DMS114 treated with DMSO at 0.1 percent for 48 hours (cell line): ENCODE results near the gene AQP3.
A peak's percentile ranks its signal among the peaks of the same experiment; 100 is the strongest.
"Not testable (repeated sequence)": the region's sequence is repeated elsewhere in the genome, so short reads cannot be mapped to it uniquely, and the experiment has no call there.

ENCODE experiments used
- DNase-seq: peaks from one replicate; lab custom pipeline; 2025; ENCODE audit not compliant: unreplicated experiment; lab: John Stamatoyannopoulos, UW

AQP3 gene

DNA sequence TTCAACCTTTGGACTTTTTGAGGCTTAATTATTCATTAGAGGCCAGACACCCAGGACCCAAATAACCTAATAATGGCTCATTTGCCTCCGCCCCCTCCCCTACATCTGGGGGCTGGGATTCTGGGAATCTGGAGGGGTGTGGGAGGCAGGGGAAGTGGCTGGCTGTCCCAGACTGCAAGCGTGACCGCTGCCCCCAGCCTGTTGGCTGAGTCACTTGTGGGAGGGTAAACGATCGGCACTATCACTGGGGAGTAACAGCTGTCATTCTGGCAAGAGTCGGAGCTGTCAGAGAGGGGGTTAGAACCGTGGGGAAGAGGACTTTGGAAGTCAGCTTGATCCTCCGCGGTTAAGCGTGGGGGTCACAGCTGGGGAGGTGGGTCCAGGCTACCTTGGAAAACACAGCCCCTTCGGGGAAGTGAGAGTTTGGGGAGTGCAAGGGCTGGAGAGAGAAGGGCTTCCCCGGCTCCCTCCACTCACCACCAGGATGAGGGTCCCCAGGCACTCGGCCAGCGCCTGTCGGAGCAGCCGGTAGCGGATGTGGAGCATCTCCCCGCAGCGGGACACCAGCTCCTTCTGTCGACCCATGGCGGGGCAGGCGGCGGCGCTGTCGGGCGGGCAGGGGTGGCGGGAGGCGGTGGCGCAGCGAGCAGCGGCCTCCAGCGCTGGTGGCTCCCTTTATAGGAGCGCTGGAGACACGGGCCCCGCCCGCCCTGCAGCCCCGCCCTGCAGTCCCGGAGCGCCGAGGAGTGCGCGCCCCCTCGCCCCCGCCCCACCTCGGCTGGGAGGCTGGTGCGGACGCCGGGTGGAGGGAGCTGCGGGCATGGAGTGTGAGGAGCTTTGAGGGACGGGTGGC is at the start of gene AQP3:
AQP3 (minus strand) TSS at position 648 of the 853 bp plus-strand sequence; CDS start at position 585, 63 bp downstream.
- peak; percentile 6 for DNase-seq

DNA sequence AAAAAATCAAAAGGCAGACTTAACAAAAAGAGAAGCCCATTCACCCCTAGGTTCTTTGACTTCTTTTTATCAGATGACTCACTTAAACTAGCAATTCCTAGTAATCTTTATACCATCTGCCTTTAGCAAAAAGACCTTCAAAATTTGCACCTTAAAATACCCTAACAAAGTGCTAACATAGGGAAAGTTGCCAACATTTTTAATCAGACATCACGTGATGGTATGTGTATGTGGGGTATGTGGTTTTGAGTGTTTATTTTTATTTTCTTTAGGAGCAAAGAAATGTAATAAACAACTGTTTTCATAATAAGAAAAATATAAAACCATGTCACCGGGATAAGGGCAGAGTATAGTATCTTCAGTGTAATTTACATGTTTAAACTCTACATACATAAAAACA is 46.4 kb upstream of the AQP3 start:
- not testable (repeated sequence) for DNase-seq

DNA sequence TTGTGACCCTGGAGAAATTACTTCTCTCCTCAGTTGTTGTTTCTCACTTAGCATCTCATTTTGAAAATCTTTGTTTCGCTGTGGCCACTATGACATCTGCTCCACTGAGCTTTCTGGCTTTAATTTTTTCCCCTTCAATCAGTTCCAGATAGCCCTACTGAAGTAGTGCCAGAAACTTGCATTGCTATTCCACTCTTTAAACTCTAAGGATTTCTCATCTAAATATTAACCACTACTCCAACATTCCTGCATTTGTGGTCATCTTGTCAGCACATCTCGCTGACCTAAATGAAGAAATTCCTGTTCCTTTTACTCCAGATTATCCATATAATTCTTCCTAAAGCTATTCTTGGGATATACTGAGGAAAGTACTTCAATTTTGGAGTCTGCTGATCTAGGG is 41.7 kb upstream of the AQP3 start:
- no peak for DNase-seq

DNA sequence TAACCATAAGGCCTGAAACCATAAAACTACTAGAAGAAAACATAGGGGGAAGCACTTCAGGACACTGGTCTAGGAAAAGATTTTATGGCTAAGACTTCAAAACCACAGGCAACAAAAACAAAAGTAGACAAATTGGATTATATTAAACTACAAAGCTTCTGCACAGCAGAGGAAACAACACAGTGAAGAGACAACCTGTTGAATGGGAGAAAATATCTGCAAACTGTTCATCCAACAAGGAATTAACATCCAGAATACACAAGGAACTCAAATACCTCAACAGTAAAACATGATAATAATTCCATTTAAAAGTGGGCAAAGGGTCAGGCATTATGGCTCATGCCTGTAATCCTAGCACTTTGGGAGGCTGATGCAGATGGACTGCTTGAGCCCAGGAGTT is 37.9 kb upstream of the AQP3 start:
- DNase-seq = not testable (repeated sequence)

DNA sequence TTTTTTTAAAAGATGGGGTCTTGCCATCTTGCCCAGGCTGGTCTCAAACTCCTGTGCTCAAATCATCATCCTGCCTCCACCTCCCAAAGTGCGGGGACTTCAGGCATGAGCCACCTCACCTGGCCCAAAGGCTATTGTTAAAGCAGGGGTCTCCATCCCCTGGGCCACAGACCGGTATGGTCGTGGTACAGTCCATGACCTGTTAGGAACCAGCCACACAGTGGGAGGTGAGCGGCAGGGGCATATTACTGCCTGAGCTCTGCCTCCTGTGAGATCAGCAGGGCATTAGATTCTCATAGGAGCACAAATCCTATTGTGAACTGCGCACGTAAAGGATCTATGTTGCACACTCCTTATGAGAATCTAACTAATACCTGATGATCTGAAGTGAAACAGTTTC is 33.6 kb upstream of the AQP3 start:
- DNase-seq = no peak

DNA sequence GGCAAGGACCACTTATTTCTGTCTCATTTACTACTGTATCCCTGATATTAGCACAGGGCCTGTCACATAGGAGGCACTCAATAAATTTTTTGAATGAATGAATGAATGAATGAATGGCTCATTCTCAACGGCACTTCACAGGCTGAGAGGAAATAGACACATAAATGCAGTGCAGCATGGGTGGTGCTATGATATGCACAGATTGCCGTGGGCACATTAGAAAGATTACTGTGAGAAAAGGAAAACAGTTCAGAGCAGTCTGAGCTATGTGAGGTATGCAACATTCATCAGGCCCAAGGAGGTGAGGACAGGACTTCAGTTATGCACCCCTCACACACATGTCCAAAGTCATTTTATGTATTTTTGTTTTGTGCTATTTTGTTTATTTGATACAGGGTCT is 32.7 kb upstream of the AQP3 start:
- no peak for DNase-seq

DNA sequence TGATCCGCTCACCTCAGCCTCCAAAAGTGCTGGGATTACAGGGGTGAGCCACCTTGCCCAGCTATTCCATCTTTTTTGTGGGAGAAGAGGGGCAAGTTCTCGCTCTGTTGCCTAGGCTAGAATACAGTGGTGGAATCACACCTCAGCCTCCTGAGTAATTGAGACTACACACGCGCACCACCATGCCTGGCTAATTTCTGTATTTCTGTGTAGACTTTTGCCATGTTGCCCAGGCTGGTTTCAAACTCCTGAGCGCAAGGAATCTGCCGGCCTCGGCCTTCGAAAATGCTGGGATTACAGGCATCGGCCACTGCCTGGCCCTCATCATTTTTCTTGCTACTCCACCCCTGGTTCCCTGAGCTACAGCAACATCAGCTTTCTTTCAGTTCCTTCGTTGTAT is 29.1 kb upstream of the AQP3 start:
- DNase-seq = no peak

DNA sequence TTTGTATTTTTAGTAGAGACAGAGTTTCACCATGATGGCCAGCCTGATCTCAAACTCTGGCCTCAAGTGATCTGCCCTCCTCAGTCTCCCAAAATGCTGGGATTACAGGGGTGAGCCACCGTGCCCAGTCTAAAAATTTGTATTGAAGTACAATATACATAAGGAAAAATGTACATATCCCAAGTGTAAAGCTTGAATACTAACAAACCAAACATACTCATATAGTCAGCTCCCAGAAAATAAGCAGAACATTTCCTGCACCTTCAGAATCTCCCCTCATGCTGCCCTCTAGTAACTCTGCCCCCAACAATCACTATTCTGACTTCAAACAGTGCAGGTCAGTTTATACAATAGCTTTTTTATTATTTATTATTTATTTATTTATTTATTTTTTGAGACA is 28.0 kb upstream of the AQP3 start:
- DNase-seq = no peak

DNA sequence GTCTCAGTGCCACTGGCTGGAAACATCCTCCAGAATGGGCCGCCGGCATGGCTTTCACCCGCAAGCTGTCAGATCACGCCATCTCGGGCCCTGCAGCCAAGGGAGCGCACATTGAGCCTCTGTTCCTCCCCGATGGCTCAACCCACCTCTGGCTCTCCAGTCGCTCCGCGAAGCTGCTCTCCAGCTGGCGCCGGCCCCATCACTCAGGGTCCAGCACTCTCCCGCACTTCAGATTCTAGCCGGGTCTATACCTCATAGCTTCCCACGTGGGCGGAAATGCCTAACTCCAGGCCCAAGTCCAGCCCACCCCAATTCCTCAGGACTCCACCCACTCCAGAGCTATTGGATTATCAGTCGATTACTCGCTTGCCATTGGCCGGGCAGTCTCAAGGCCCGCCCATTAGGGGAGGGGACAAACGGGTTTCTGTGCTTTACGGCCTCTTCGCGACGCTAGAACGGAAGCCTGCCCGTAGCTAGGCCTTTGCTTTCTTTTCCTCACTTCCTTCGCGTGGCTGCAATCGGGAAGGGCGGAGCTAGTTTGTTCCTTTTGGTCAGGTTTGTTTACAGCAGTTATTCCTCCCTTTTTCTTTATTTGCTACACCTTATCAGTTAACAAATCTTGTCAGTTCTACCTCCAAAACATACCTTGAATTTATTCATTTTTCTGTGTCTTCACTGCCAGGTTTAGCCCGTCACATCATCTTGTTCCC is 26.4 kb upstream of the AQP3 start, which contains the start of gene NOL6:
NOL6 (minus strand) TSS at position 282 of the 710 bp plus-strand sequence; CDS start at position 200, 82 bp downstream.
- peak; percentile 96 for DNase-seq

DNA sequence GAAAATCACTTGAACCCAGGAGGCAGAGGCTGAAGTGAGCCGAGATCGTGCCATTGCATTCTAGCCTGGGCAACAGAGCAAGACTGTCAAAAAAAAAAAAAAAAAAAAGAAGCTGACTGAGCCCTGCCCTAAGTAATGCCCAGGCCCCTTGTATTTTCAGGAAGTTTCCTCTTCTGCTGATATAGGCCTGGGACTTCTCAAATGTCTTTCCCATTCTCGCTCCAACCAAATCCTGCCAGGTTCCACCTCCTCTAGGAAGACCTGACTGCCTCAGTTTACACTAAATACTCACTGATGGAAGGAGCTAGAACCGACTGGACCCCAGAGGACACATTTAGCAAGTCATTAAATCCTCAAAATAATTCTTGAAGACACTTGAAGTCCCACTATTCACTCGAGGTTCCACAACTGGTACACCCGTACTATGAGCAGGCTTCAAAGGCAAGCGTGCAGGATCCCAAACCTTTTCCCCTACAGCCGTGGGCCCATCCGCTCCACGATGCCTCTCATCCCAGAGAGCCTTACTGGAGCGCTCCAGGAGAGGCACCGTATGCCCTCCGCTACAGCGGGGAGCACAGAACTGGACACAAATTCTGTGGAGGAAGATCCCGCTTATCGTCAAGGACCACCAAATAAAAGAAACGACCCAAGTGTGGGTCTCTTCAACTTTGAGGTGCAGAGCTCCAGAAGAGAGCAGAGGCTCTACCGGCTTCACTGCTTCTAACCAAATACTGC is 25.7 kb upstream of the AQP3 start:
- DNase-seq = no peak

DNA sequence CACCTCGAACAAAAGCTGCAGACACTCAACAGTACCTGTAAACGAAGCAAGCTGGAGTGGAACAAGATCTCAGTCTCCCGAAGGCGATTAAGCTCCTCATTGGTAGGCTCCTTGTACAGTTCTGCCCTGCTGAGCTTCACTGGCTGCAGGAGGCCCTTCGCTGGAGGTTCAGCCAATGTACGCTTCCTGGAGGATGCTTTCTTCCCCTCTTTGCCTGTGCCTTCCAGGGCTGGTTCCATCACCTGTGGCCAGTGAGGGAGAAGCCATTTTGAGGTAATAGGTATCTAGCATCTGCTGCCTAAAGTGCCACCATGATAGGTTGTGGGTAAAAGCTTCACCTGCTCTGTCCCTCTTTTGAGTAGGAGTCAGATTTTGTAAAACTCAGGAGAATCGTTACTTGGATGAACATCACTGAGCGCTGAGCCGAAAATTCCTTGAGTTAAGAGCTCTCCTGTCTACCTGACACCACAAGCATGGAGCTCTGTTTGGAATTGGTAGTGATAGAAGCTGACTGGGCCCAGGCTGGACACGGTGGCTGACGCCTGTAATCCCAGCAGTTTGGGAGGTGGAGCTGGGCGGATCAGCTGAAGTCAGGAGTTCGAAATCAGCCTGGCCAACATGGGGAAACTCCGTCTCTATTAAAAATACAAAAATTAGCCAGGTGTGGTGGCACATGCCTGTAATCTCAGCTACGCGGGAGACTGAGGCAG is 24.9 kb upstream of the AQP3 start:
- no peak for DNase-seq

DNA sequence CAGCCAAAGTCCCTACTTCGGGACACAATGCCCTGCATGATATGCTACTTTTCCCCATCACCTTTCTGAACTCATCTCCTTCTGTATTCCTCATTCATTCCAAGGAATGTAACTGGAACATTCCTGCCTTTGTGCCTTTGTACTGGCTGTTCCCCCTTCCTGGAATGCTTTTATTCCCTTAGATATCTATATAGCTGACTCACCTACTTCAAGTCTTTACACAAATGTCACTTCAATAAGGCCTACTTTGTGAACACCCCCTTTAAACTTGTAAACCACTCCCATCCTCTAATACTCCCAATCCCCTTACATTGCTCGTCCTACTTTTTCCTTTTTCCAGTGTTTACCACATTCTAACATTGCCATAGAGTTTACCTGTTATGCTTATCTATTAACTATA is 24.0 kb upstream of the AQP3 start:
- DNase-seq = no peak

DNA sequence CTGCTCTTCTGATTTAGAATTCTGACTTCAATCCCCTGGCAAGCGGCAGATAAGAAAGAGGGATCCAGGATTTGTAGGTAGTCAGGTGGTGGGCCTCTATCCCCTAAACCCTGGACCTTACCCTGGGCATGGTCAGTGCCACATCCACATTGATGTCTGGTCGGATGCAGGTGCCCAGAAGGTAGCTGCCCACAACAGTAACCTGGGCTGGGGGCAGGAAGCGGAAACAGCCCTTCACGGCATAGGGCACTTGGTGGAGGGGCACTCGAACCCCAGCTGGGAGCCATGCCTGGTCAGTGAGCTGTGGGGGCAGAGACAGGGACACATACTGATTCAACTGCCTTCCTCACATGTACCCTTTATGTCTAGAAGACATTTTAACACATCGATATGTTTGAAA is 22.5 kb upstream of the AQP3 start:
- DNase-seq = no peak

DNA sequence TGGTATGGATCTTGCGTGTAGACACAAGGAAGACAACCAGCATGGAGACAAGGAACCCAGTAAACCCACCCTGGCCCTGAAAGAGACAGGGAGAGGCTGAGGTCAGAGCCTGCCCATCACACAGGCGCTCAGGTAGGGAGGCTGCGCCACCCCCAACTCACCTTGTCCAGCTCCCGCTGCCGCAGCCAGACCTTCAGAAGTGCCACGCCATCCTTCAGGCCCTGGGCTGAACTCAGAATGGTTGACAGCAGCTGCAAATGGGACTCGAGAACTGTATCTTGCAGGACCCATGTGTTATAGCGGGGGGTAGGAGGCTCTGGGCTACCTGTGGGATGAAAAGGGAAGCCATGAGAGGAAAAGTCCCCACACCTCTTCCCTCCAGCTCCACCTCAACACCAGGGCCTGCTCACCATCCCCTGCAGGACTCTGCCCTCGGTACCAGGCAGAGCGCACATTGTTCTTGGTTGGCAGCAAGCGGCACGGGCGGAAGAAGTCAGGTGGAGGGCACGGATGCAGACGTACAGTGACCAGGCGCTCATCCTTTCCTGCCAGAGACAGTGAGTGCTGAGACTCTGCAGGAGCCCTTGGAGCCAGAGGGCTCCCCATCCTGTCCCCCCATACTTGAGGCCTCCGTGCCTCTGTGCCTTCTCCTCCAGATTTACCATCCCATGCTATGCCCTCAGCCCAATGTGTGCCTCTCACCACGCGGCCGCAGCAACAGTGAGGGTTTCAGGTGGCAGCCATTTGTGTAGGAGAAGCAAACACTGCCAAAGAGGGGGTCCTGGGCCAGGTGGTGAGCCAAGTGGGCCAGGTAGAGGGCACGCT is 21.6 kb upstream of the AQP3 start:
- no peak for DNase-seq

DNA sequence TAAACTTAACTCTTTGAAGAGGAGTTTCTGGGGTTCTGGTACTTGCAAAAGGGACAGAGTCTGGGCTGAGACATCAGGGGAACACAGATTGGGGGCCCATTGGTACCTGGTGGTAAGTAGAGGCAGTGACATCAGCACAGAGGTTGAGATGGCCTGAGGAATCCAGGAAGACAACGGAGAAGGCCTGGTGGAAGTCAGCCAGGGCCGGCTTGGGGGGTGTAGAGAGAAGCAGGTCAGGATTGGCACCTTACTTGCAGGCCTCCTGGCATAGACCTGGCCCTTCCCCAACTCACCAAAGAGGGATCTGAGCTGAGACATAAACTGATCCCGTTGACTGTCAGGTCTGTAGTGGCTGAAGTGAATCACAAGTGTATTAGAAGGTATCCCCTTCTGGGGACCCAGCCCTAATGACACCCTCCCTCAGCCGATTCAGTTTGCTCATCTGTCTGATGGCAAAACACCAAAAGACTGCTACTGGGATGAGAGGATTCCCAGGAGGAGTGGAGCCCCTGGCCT is 20.9 kb upstream of the AQP3 start:
- no peak for DNase-seq

DNA sequence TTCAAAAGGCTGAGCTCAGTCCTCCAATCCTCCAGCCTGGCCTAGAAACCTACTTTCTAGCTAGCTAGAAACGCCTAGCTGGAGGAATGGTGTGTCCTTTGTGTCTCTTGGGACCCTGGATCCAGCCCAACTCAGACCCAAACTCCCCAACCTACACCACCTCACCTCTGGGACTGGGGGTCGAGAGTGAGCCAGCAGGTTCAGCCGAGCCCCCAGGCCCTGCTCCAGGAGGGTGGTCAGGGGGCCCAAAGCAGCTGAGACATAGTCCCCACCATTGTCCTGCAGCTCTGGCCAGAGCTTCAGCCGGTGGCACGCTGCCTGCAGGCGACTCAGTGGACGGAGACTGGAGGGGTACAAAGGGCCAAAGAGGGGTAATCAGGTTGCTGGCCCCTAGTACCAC is 20.1 kb upstream of the AQP3 start:
- no peak for DNase-seq

DNA sequence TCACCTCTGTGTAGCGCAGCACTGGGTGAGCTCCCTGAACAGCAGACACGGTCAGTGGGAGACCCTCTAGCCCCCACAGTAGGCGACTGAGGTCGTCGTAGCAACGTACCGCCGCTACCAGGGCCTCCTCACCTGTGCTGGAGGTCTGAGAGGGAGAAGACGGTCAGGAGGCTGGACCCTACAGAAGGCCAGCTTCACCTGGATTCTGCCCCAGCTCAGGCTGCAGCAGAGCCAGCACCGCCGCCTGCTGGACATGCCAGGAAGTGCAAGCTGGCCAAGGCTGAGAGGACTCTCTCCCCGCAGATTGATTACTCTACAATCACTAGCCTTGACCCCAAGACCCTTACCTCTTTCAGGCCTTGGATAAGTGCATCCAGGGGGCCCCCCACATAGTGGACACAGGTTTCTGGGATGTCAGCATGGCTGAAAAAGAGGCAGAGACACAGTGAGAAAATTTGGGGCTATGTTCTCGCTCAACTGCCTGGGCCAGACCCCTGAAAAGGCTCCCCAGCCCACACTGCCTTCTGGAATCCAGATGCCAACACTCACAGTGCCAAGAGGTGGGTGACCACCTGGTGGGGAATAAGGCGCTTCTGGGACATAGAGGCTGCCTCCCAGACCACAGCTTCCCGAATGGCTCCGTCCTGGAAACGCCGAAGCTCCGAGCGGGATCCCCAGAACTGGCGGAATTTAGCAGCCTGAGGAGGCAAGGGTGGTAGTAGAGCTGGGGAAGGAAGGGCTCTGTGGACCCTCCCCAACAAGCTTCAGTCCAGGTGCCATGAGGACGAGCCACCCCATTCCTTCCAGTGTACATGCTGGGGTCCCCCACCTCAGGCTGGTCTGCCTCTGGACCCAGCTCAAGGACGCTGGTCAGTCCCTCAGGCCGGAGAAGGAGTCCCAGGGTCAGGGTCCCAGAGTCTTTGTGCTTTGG is 19.4 kb upstream of the AQP3 start:
- peak; percentile 4 for DNase-seq

DNA sequence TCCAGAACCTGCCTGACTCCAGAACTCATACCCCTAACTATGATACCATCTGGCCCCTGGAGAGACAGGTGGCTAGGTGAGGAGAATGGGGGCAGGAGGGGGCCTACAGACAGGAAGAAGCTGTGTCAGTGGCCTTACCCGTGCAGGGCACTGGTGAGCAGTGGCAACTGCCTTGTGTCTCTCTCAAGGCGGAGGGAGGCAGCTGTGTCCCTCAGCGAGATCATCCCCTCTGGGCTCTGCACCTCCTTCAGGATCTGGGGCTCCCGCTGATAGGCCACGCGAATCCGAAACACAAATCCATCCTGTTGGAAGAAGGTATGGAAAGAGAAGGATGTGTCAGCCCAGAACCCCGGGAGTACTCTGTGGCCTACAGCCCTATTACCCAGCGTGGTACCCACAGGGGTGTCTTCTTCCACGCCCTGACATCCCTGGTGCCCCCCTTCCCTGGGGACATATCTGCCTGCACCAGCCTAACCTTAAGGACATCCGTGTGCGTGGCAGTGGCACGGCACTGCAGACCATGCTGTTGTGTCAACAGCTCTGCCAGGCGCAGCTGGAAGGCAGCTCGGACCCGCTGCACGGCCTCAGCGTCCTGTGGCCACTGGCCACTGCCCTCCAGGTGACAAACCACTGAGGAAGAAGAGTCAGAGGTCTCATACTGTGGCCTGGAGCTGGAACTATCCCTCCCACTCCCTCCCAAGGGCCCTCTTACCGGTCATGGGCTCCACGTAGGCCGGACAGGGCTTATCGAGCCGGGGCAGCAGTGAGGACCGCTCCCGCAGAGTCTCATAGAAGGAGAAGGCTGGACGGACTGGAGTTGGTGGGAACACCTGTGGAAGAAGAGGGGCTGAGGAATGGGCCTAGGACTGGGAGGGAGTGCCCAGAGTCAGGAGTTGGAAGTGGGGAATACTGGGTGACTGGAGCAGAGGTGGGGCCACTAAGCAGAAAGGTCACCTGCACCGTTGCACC is 18.5 kb upstream of the AQP3 start:
- DNase-seq = no peak
